GM19372 (cell line): ENCODE data around the gene LDLRAP1.

Source experiments
- ATAC-seq: cut with Tn5 transposase; IDR thresholded peaks from one replicate; pipeline ENCODE4 v1.9.1; 2021; ENCODE audit warnings: mild to moderate bottlenecking, low read depth, moderate library complexity; ENCODE audit not compliant: unreplicated experiment

Gene LDLRAP1

DNA sequence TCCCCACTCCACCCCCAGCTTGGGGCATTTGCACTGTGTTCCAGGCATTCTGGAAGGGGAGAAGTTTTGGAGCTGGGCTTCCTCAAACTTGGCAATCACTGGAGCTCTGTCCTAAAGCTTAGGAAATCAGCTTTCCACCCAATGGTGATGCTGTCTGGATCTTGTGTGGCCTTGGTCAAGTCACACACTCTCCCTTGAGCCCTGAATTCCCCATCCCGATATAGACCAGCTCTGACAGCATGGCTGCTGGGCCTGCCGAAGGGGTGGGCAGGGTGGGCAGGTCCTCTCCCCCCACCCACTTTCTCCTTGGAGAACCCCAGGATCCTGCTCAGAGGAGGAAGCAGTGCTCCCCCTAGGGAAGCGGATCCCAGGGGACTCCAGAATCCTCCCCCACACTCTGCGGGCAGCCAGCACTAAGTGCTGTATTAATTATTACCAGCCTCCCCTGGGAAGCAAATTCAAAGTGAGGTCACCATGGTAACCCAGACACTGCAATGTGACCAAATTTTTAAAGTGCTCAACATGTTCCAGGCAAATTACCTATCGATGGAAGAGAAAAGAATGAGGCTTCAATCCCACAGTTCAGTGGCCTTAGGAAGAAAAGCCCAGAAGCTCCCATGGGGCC, 21.3 kb upstream of the LDLRAP1 start:
- no peak for ATAC-seq

DNA sequence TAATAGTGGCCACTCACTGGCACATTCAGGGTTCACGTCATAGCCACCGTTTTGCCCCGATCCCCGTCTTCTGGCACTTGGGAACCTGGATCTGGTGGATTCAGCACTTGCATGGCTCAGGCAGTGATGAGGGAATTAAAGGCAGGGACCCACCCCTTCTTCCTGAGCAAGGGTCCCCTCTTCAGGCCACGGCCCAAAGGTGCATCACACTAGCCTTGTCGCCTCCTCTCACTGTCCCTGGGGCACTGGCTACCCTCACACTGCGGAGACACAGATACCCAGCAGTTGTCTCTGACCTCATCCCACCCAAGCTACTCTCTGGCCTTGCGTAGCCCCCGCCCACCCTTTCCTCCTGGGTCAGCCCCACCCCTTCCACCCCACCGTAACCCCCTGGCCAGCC, 19.9 kb upstream of the LDLRAP1 start:
- no peak for ATAC-seq

DNA sequence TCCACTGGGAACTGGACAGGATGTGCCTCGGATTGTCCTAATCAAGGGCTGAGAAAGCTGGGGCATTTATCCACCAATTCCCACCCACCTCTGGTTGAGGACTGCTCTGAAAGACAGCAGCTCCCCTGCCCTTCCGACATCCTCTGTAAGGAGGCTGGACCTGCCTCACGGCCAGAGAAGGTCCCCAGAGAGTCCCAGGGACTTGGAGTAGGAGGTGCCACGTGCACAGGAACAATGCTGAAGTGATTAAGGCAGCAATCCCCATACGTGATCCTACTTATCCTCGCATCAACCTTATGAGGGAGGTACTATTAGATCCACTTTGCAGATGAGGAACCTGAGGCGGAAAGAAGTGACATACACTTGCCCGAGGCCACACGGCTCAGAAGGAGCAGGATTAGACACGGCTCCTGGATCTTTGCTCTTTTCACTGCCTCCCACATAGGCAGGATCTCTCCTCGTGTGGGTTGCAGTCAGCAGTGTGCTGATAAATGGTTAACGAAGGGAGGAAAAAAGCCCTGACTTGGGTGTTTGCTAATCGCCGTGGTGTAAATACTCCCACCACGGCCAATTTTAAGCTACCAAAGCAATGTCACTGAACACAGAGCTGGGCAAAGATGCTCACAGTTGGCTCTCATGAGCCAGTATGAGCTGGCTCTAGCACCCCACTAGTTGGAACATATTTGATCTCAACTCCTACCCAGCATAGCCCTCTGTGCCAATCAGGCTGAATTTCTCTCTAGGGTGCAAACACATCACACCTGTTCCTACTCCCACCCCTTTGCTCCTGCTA, 18.6 kb upstream of the LDLRAP1 start:
- no peak for ATAC-seq

- no peak for ATAC-seq
Measured at GRCh38 chr1:25525361-25525688, 18.1 kb upstream of the LDLRAP1 start.

DNA sequence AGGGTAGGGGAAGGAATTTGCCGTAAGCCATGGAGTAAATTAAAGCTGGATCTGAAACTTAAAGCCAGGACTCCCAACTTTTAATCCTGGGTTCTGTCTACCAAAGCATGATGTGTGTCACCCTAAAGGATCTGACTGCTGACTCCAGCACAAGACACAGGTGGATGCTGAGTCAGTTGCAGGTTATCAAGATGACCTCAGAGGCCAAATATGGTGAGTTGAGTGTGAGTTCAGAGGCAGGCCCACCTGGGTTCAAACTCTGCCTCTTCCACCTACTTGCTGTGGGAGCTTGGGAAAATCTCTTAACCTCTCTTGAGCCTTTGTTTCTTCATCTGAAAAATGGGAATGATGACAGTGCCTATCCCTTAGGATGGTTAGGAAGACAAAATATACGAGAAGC, 16.7 kb upstream of the LDLRAP1 start:
- no peak for ATAC-seq

- ATAC-seq, result no peak
Measured at GRCh38 chr1:25527226-25527846, 16.1 kb upstream of the LDLRAP1 start.

- ATAC-seq, result no peak
Measured at GRCh38 chr1:25527946-25528595, 15.3 kb upstream of the LDLRAP1 start.

- ATAC-seq, result no peak
Measured at GRCh38 chr1:25528881-25529517, 14.4 kb upstream of the LDLRAP1 start.

GRCh38 chr1:25529518-25530185, 13.8 kb upstream of the LDLRAP1 start:
- ATAC-seq, result no peak

- ATAC-seq, result no peak
Measured at GRCh38 chr1:25530186-25531081, 13.0 kb upstream of the LDLRAP1 start.

GRCh38 chr1:25531082-25531461, 12.3 kb upstream of the LDLRAP1 start:
- ATAC-seq, result no peak

DNA sequence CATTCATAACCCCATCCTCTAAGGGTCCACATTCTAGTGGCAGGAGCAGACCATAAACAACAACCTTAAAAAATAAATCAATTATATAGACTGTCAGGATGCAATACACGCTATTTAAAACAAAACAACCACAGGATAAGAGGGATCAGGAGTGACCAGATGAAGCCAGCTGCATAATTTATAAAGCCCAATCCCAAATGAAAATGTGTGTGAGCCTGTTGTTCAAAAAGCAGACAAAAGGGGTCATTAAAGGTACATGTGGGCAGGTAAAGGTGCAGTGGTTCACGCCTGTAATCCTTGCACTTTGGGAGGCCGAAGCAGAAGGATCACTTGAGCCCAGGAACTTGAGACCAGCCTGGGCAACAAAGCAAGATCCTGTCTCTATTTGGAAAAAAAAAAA, 10.4 kb upstream of the LDLRAP1 start:
- ATAC-seq, result no peak

- ATAC-seq, result no peak
Measured at GRCh38 chr1:25533775-25534409, 9.5 kb upstream of the LDLRAP1 start.

GRCh38 chr1:25534410-25534788, 9.0 kb upstream of the LDLRAP1 start:
- ATAC-seq, result no peak

DNA sequence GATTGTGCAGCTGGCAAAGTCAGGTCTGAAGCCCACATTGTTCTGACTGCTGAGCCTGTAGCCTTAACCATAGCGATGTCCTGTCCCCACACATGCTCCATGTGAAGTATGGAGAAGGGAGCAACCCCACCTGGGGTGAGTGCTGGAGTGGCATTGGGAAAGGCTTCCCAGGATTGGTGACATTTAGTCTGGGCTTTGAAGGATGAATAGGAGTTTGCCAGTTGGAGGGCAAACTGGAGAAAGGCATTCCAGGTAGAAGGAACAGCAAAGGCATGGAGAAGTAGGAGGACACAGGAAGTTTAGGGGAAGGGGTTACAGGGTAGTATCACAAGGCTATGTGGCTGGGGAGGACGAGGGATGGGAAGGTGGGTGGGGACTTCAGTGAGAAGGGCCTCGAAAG, 7.3 kb upstream of the LDLRAP1 start:
- ATAC-seq, result no peak

GRCh38 chr1:25537153-25537831, 6.1 kb upstream of the LDLRAP1 start:
- ATAC-seq, result no peak

- no peak for ATAC-seq
Measured at GRCh38 chr1:25538191-25538767, 5.1 kb upstream of the LDLRAP1 start.

DNA sequence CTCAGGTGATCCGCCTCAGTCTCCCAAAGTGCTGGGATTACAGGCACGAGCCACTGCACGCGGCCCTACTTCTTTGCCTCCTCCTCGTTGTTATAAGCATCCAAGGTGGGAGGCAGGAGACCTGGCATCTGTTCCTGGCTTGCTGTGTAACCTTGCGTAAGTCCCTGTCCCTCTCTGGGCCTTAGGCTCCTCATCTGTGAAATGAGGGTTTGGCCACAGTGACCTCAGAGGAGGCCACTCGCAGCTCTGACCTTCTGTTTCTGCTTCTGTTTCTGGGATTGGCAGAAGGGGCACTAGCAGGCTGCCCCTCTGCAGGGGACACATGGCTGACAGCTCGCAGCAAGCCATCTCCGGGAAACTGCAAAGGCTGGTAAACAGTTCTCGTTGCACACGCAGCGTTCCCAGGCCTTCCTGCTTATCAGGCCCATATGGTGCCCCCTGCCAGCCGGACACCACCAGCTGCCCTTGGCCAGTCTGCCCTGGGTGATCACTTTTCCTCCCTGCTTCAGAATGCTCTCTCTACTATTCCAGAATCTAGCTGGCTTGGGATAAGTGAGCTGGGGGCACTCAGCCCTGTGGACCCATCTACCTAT, 2.6 kb upstream of the LDLRAP1 start:
- ATAC-seq, result no peak
